GM13976 (cell line): ENCODE measurements around the gene RALB.
"Not testable (repeated sequence)": the region's sequence is repeated elsewhere in the genome, so short reads cannot be mapped to it uniquely, and the experiment has no call there.

Source experiments
- DNase-seq: peaks from one replicate; pipeline ENCODE4 v3.0.0; 2012; ENCODE audit warnings: low spot score
- in situ Hi-C: fragments of 300-500 bp; cut with MboI; formaldehyde crosslinking; loops from one replicate; pipeline ENCODE4 v1.12.0; 2022; ENCODE audit warnings: low sequenced_read_pairs, mixed read lengths, inconsistent platforms; ENCODE audit not compliant: unreplicated experiment
- TF ChIP-seq, protein P1 (sequence below): IDR thresholded peaks from 2 replicates; pipeline ENCODE4 v1.5.1; 2012; ENCODE audit warnings: borderline replicate concordance, mild to moderate bottlenecking; ENCODE audit not compliant: insufficient read depth; ENCODE audit errors: extremely low read depth, missing control alignments, control extremely low read depth

RALB gene

DNA sequence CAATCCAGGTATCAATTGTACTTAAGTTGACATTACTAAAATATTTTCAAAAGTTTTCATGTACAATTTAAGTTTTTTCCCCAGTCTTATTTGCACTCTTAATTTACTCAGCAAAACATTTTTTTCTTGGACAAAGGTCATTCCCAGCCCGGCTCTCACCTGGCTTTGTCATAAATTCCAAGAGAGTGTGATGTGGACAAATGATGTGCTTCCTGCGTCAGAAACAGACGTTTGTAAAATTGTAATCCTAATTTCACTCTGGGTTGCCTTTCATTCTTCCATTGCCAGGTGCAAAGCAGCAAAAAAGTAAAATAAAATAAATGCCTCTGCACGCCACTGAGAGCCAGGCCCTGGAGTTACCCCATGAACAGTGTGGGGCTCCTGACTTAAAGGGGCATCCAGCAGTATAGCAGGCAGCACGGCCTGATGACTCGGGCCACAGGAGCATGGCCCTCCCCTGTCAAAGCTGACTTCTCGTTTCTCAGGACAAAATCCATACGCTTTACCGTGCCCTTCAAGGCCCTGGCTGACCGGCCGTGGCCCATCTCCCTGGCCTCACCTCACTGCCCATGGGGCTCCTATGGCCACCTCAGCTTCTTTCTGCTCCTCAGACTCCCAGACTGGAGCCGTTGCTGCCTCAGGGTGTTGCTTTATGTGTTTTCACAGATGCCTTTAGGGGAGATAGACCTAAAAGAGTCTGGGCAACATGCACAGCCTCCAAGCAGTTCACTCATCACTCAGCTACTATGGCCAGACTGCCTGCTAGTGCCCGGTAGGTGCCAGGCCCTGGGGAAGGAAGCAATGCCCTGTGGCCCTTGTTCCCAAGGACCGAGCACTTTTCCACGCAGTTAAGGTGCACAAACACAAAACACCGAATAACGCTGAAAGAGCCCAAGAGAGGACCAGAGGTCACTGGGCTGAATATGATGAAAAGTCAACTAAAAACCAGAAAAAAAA, 21.9 kb upstream of the RALB start:
- DNase-seq: no peak
- in situ Hi-C loops: no loop called here
- TF ChIP-seq, protein P1, sequence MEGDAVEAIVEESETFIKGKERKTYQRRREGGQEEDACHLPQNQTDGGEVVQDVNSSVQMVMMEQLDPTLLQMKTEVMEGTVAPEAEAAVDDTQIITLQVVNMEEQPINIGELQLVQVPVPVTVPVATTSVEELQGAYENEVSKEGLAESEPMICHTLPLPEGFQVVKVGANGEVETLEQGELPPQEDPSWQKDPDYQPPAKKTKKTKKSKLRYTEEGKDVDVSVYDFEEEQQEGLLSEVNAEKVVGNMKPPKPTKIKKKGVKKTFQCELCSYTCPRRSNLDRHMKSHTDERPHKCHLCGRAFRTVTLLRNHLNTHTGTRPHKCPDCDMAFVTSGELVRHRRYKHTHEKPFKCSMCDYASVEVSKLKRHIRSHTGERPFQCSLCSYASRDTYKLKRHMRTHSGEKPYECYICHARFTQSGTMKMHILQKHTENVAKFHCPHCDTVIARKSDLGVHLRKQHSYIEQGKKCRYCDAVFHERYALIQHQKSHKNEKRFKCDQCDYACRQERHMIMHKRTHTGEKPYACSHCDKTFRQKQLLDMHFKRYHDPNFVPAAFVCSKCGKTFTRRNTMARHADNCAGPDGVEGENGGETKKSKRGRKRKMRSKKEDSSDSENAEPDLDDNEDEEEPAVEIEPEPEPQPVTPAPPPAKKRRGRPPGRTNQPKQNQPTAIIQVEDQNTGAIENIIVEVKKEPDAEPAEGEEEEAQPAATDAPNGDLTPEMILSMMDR: no peak

DNA sequence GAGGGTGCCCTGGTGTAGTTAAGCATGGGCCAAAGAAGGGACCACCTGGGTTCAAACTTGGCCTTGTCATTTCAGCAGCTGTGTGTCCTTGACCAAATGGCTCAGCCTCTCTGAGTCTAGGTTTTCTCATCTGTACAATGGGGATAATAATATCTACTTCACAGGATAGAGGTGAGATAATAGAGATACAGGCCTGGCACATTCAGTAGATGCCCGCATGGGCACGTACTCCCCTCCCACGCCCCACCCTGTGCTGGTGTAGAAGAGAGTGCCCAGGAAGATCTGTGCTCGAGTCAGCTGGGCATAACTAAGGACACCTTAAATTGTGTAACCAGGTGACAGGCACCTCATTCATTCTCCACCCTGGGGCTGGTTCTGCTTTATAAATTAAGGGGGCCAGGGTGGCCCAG, 21.1 kb upstream of the RALB start:
- in situ Hi-C loops: no loop called here
- DNase-seq: no peak
- TF ChIP-seq, protein P1: no peak

DNA sequence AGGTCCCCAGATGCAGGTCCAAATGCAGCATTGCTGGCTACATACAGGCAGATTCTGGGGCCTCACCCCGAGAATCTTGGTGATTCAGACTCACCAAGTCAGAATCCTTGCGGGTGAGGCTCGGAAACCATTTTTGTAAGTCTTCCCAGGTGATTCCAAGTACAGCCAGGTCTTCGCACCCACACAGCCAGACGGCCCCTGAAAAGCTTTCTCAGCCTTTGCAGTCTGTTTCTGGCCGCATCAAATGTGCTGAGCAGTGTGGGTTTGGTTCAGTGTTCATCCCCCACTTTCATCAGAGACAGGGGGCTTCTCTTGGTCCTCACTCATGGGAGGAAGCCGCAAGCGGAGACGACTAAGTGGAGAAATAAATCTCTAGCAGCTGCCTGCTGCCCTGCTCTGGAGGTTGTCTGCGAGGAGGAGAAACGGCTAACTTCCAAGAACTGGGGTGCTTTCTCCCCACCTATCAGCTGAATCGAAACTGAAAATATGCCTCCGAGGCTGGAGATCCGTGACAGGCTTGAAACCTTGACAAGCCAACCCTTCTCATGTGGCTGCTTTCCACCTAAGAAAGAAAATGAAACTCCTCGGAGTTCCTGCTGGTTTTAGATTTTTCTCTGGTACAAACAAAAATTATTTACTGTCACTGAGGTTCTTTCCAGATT, 20.5 kb upstream of the RALB start:
- in situ Hi-C loops: no loop called here
- peak; percentile 83 for DNase-seq
- TF ChIP-seq, protein P1: no peak

DNA sequence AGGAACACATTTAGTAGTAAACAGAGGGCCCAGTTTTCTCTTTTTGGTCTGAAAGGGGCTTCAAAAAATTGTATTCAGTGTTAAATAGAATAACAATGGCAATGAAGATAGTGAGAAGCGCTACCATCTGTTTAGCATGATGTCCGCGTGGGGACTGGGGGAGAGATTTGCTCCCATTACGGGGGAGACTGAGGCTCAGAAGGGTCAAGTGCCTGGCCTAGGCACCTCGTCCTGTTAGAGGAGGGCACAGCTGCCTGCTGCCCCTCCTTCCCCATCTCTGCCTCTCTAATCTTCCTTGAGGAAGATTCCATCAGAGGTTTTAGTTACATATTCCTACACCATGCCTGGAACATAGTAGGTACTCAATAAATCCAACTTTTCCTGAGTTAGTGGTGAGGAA, 19.4 kb upstream of the RALB start:
- DNase-seq: no peak
- in situ Hi-C loops: no loop called here

DNA sequence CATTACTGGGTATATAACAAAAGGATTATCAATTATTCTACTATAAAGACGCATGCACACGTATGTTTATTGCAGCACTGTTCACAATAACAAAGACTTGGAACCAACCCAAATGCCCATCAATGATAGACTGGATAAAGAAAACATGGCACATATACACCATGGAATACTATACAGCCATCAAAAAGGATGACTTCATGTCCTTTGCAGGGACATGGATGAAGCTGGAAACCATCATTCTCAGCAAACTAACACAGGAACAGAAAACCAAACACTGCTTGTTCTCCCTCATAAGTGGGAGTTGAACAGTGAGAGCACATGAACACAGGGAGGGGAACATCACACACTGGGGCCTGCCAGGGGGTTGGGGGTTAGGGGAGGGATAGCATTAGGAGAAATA, 17.5 kb upstream of the RALB start:
- DNase-seq, in situ Hi-C loops: not testable (repeated sequence)

More for the DNA sequence above, 19.4 kb upstream of the RALB start:
- TF ChIP-seq, protein P1: no peak

DNA sequence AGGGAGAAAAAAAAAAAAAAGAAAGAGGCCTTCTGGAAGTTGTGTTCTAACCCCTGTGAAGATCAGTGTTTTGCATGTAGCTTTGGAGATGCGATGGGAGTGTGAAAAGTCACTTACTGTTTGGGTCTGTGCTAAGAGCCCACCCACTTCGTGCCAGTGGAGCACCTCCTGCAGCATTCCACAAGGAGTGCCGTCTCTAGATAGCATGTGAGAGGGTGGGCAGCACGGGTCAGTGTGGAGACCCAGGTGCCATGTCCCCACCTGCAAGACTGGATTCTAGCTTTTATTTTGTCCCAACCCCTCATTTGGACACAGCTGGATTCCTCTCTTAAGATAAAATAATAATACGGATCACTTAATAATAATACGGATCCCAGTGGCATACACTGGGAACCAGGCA, 17.0 kb upstream of the RALB start:
- TF ChIP-seq, protein P1: no peak
- in situ Hi-C loops: no loop called here
- DNase-seq: no peak

DNA sequence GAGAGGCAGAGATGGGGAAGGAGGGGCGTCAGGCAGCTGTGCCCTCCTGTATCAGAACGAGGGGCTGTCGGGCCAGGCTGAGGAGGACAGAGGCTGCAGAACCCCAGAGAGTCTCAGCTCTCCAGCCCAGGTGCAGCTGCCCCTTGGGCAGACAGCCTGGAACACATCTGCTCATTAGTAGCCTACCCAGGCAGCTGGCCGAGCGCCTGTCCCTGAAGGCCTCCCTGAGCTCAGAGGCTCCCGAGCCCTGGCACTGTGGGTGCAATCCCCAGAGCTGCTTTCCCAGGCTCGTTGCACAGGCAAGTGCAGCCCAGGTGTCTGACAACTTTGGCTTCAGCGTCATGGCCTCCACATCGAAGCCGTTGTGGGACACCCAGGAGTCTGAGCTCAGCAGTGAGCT, 16.3 kb upstream of the RALB start:
- no peak for DNase-seq
- in situ Hi-C loops: no loop called here

More for the DNA sequence above, 16.3 kb upstream of the RALB start:
- TF ChIP-seq, protein P1: no peak
